Peyer's patch (tissue), 4 donors: ENCODE data around the gene APOA4. TPM values are rescaled to one million over a fixed set of nuclear protein-coding genes. Genes with fewer than 3 reads are reported as not detected.
"Not testable (repeated sequence)": the region's sequence is repeated elsewhere in the genome, so short reads cannot be mapped to it uniquely, and the experiment has no call there.

Experiments
- DNase-seq, 3 donors: peaks; one replicate each; pipeline ENCODE4 v3.0.0-alpha.2; 2017 to 2019
- H3K27ac ChIP-seq, 4 donors: fragments of 200-600 bp; sonication (generic); one replicate each; pipeline ENCODE4 v1.5.1; 2016 to 2019
- H3K27me3 ChIP-seq, 2 donors: fragments of 200-600 bp; sonication (generic); one replicate each; pipeline ENCODE4 v1.5.1; 2019
- H3K36me3 ChIP-seq, 3 donors: fragments of 200-600 bp; sonication (generic); one replicate each; pipeline ENCODE4 v1.5.1; 2016 to 2019
- H3K4me1 ChIP-seq, 4 donors: fragments of 200-600 bp; sonication (generic); one replicate each; pipeline ENCODE4 v1.5.1; 2016 to 2019
- H3K4me3 ChIP-seq, 4 donors: fragments of 200-600 bp; sonication (generic); 1 replicate in 3 of 4; 2 replicates in 1 of 4; pipeline ENCODE4 v1.5.1; 2016 to 2019; ENCODE audit warnings: mild to moderate bottlenecking in 1 of 4
- H3K9me3 ChIP-seq, 4 donors: fragments of 200-600 bp; sonication (generic); one replicate each; pipeline ENCODE4 v1.5.1; 2016 to 2019; ENCODE audit warnings: mild to moderate bottlenecking in 1 of 4
- CTCF ChIP-seq, 6 experiments: fragments of 450-650 bp in 4 of 6; fragments of 200-600 bp in 2 of 6; sonication (generic) in 1 of 6; IDR thresholded peaks; one replicate each; pipeline ENCODE4 v1.5.1; 2017 to 2019; ENCODE audit warnings: antibody characterized with exemption in 6 of 6, mild to moderate bottlenecking in 3 of 6, moderate library complexity in 1 of 6
- POLR2A ChIP-seq, 2 donors: fragments of 450-650 bp; IDR thresholded peaks; one replicate each; pipeline ENCODE4 v1.5.1; 2017; ENCODE audit warnings: antibody characterized with exemption in 2 of 2, mild to moderate bottlenecking in 2 of 2, moderate library complexity in 2 of 2
- total RNA-seq, 4 donors: library from RNA; depleted of rRNA; stranded (reverse); fragments of >200 nt; gene quantifications; one replicate each; pipeline ENCODE4 v1.1.0, GENCODE V29; 2016

APOA4 gene
- total RNA-seq, 4 donors from 2014 or later: 107 to 10,211 (median 6,146) TPM

GRCh38 chr11:116836632-116836991 lies 13.5 kb upstream of the APOA4 start:
- DNase-seq: no peak
- TF ChIP-seq POLR2A (IDR thresholded peaks at IDR 0.05) (no peak), CTCF (IDR thresholded peaks at IDR 0.05) (no peak)
- Histone ChIP-seq H3K4me1 (peaks cover 0 to 21% (median 6%) of the 10 kb centered on the region in 4 donors), H3K9me3 (no peaks in the 10 kb centered on the region), H3K27me3 (no peaks in the 10 kb centered on the region), H3K36me3 (no peaks in the 10 kb centered on the region), H3K4me3 (peak overlapping the region in 2 of 4 donors; percentile 43 to 47), H3K27ac (peak overlapping the region in 3 of 4 donors; percentile 45 to 82 (median 76))

- Histone ChIP-seq H3K27ac (peak overlapping the region; percentile 45 to 82 (median 68)), H3K9me3 (no peaks in the 10 kb centered on the region), H3K36me3 (no peaks in the 10 kb centered on the region), H3K4me3 (peak overlapping the region; percentile 29 to 51 (median 45)), H3K27me3 (no peaks in the 10 kb centered on the region), H3K4me1 (peaks cover 0 to 21% (median 6%) of the 10 kb centered on the region in 4 donors)
- TF ChIP-seq POLR2A (IDR thresholded peaks at IDR 0.05): peak in 1 of 2 donors; percentile 7
- TF ChIP-seq CTCF (IDR thresholded peaks at IDR 0.05): peak in 4 of 6 experiments; percentile 55 to 90 (median 79)
- peak; percentile 68 to 93 (median 91) for DNase-seq
These were observed 12.9 kb upstream of the APOA4 start for GRCh38 chr11:116835791-116836631.

GRCh38 chr11:116835042-116835772 lies 12.1 kb upstream of the APOA4 start:
- no peak for TF ChIP-seq CTCF (IDR thresholded peaks at IDR 0.05)
- TF ChIP-seq POLR2A (IDR thresholded peaks at IDR 0.05): peak in 1 of 2 donors; percentile 0
- peak in 1 of 3 donors; percentile 52 for DNase-seq
- Histone ChIP-seq H3K36me3 (no peaks in the 10 kb centered on the region), H3K4me3 (peak overlapping the region; percentile 29 to 51 (median 45)), H3K4me1 (peaks cover 0 to 21% (median 6%) of the 10 kb centered on the region in 4 donors), H3K27me3 (no peaks in the 10 kb centered on the region), H3K9me3 (no peaks in the 10 kb centered on the region), H3K27ac (peak overlapping the region; percentile 45 to 82 (median 68))

- H3K4me3 ChIP-seq, H3K36me3 ChIP-seq, H3K9me3 ChIP-seq, H3K27me3 ChIP-seq: not testable (repeated sequence)
- peak in 1 of 3 donors; percentile 46 for DNase-seq
- Histone ChIP-seq H3K27ac (peak overlapping the region in 3 of 4 donors; percentile 45 to 82 (median 76)), H3K4me1 (peaks cover 0 to 21% (median 6%) of the 10 kb centered on the region in 4 donors)
These were observed 11.5 kb upstream of the APOA4 start for GRCh38 chr11:116834535-116835041.

GRCh38 chr11:116833816-116834534 lies 10.9 kb upstream of the APOA4 start:
- no peaks in the 10 kb centered on the region for H3K9me3 ChIP-seq
- peaks cover 0 to 21% (median 6%) of the 10 kb centered on the region in 4 donors for H3K4me1 ChIP-seq
- no peak for TF ChIP-seq CTCF (IDR thresholded peaks at IDR 0.05)
- no peak for TF ChIP-seq POLR2A (IDR thresholded peaks at IDR 0.05)
- peak overlapping the region in 2 of 4 donors; percentile 81 to 82 for H3K27ac ChIP-seq
- peak in 1 of 3 donors; percentile 63 for DNase-seq
- H3K4me3 ChIP-seq: no peak overlapping the region
- H3K27me3 ChIP-seq: no peaks in the 10 kb centered on the region
- H3K36me3 ChIP-seq: no peaks in the 10 kb centered on the region
